DND-41 (cell line): Measurements from ENCODE around the gene NDUFA3.

Experiments used
- ATAC-seq: fragments of 200-7000 bp; cut with Tn5 transposase; 3 replicates; pipeline ENCODE4 v1.9.1; 2021; ENCODE audit warnings: low read depth; ENCODE audit not compliant: insufficient read depth
- DNase-seq: peaks from one replicate; pipeline ENCODE4 v3.0.0-alpha.2; 2020
- H2AFZ ChIP-seq: 2 replicates; pipeline ENCODE4 v1.6.0; 2012; ENCODE audit warnings: low read depth, low read length
- H3K27ac ChIP-seq: 2 replicates; pipeline ENCODE4 v1.5.1; 2012; ENCODE audit warnings: low read length, inconsistent platforms
- H3K27me3 ChIP-seq: fragments of 200-600 bp; sonication (generic); 2 replicates; pipeline ENCODE4 v1.6.0; 2012; ENCODE audit warnings: low read length, mild to moderate bottlenecking, inconsistent platforms; ENCODE audit not compliant: insufficient read depth, poor library complexity
- H3K36me3 ChIP-seq: 2 replicates; pipeline ENCODE4 v1.5.1; 2012; ENCODE audit warnings: low read length, inconsistent platforms; ENCODE audit not compliant: insufficient read depth
- H3K4me1 ChIP-seq: 2 replicates; pipeline ENCODE4 v1.5.1; 2012; ENCODE audit warnings: mild to moderate bottlenecking, low read length; ENCODE audit not compliant: insufficient read depth
- H3K4me2 ChIP-seq: 2 replicates; pipeline ENCODE4 v1.6.0; 2012; ENCODE audit warnings: mild to moderate bottlenecking, moderate library complexity, low read length, inconsistent platforms; ENCODE audit not compliant: insufficient read depth
- H3K4me3 ChIP-seq, 2 experiments: fragments of 200-600 bp in 1 of 2; shearing (Covaris generic) in 1 of 2; 2 replicates each; pipeline ENCODE4 v1.5.1; 2012 to 2016; ENCODE audit warnings: inconsistent platforms in 2 of 2, low read length in 2 of 2, mild to moderate bottlenecking in 2 of 2, low read depth in 1 of 2, moderate library complexity in 1 of 2
- H3K79me2 ChIP-seq: 2 replicates; pipeline ENCODE4 v1.6.0; 2012; ENCODE audit warnings: low read length, inconsistent platforms; ENCODE audit not compliant: insufficient read depth
- H3K9ac ChIP-seq: 2 replicates; pipeline ENCODE4 v1.6.0; 2012; ENCODE audit warnings: low read depth, mild to moderate bottlenecking, inconsistent platforms, low read length, moderate library complexity
- H3K9me3 ChIP-seq: 2 replicates; pipeline ENCODE4 v1.5.1; 2012; ENCODE audit warnings: low read length, moderate library complexity, mild to moderate bottlenecking, inconsistent platforms; ENCODE audit not compliant: insufficient read depth, severe bottlenecking
- H4K20me1 ChIP-seq: 2 replicates; pipeline ENCODE4 v1.6.0; 2012; ENCODE audit warnings: low read length; ENCODE audit not compliant: insufficient read depth
- CTCF ChIP-seq: IDR thresholded peaks from 2 replicates; pipeline ENCODE4 v1.5.1; 2012; ENCODE audit warnings: borderline replicate concordance, low read length, moderate library complexity, mild to moderate bottlenecking; ENCODE audit not compliant: poor library complexity, severe bottlenecking; ENCODE audit errors: extremely low read depth
- EZH2 ChIP-seq: IDR thresholded peaks from 3 replicates; pipeline ENCODE4 v1.6.1; 2012; ENCODE audit warnings: borderline replicate concordance, low read depth, mild to moderate bottlenecking, moderate library complexity, low read length, inconsistent platforms; ENCODE audit not compliant: severe bottlenecking

The NDUFA3 gene

DNA sequence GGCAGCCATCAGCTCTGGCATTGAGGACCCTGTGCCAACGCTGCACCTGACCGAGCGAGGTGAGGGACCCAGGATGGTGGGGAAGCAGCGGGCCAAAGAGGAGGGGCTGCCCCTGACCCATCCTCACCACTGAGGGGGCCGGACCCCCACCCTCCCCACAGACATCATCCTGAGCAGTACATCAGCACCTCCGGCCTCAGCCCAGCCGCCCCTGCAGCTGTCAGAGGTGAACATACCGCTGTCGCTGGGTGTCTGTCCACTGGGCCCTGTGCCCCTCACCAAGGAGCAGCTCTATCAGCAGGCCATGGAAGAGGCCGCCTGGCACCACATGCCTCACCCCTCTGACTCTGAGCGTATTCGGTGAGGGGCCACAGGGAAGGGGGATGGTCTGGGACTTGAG, 49.6 kb downstream of the NDUFA3 start:
- peaks cover 48% of the 10 kb centered on the region for H4K20me1 ChIP-seq
- no peak for ATAC-seq
- no peaks in the 10 kb centered on the region for H3K9me3 ChIP-seq
- H3K27ac ChIP-seq, result no peak overlapping the region
- H2AFZ ChIP-seq, result no peak overlapping the region
- peaks cover 12% of the 10 kb centered on the region for H3K79me2 ChIP-seq
- no peak overlapping the region for H3K9ac ChIP-seq
- TF ChIP-seq EZH2 (no peak), CTCF (no peak)
- no peak overlapping the region for H3K4me2 ChIP-seq
- peaks cover 6% of the 10 kb centered on the region; the same call in 1 of the 2 replicates for H3K4me1 ChIP-seq
- H3K27me3 ChIP-seq, result no peaks in the 10 kb centered on the region
- no peak for DNase-seq
- H3K36me3 ChIP-seq, result peaks cover 98% of the 10 kb centered on the region
- H3K4me3 ChIP-seq, result no peak overlapping the region

GRCh38 chr19:54152878-54153524, 50.3 kb downstream of the NDUFA3 start:
- no peaks in the 10 kb centered on the region for H3K27me3 ChIP-seq
- peaks cover 98% of the 10 kb centered on the region for H3K36me3 ChIP-seq
- TF ChIP-seq EZH2, result no peak
- TF ChIP-seq CTCF, result no peak
- no peak overlapping the region for H2AFZ ChIP-seq
- H4K20me1 ChIP-seq, result peaks cover 49% of the 10 kb centered on the region
- no peak overlapping the region for H3K9ac ChIP-seq
- no peak overlapping the region for H3K27ac ChIP-seq
- H3K4me1 ChIP-seq, result peaks cover 13% of the 10 kb centered on the region
- DNase-seq (no peak), ATAC-seq (no peak)
- no peak overlapping the region for H3K4me2 ChIP-seq
- no peak overlapping the region for H3K4me3 ChIP-seq
- H3K9me3 ChIP-seq, result no peaks in the 10 kb centered on the region
- H3K79me2 ChIP-seq, result peaks cover 17% of the 10 kb centered on the region

GRCh38 chr19:54153731-54154326, 51.2 kb downstream of the NDUFA3 start:
- peaks cover 21% of the 10 kb centered on the region for H3K4me1 ChIP-seq
- TF ChIP-seq EZH2 (no peak), CTCF (no peak)
- no peak for DNase-seq
- peaks cover 25% of the 10 kb centered on the region for H3K79me2 ChIP-seq
- no peak overlapping the region for H3K9ac ChIP-seq
- H3K9me3 ChIP-seq, result no peaks in the 10 kb centered on the region
- H3K27me3 ChIP-seq, result no peaks in the 10 kb centered on the region
- peaks cover 57% of the 10 kb centered on the region for H4K20me1 ChIP-seq
- no peak overlapping the region for H2AFZ ChIP-seq
- 0 out of 3 replicates have a peak, but pooled peaks have one; percentile 5 for ATAC-seq
- H3K36me3 ChIP-seq, result peaks cover 95% of the 10 kb centered on the region
- no peak overlapping the region for H3K4me3 ChIP-seq
- H3K4me2 ChIP-seq, result no peak overlapping the region
- H3K27ac ChIP-seq, result no peak overlapping the region
